ENCODE measurements around the gene SLC5A3.

The SLC5A3 gene

GRCh38 chr21:34073032-34073748 lies at the start of gene SLC5A3, which contains the start of gene MRPS6:
Gene SLC5A3 (plus strand): TSS chr21:34073578. CDS start chr21:34095199, 21,621 bp downstream.
Gene MRPS6 (plus strand): TSS chr21:34073578. CDS start chr21:34073701, 123 bp downstream.
- peak; percentile 71 for DNase-seq

DNA sequence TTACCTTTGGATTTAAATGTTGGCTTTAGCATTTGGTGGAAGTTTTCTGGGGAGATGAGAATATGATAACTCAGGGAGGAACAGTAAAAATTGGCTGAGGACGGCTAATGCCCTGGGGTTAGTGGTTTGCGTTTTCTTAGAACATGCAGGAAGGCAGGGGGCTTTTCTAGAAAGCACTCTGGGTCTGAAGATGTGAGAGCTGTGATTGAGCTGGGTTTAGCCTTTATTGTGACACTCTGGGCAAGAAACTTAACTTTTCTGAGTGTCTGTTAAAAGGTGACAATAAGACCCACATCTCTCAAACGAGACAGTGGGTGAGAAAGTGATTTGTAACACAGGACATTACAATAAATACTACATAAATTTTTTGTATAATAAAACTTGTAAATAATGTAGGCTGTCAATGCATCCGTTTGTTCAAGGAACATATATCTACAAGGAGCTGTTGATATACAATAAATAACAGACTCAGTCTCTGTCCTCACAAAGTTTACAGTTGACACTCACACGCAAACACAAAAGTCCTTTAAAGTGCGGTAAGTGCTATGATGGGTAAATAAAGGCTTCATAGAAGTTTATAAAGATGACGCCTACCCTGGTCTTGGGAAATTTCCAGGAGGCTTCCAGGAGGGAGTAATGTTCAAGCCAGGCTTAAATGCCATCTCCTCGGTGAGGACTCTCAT lies 49.5 kb upstream of the SLC5A3 start:
- no peak for DNase-seq

DNA sequence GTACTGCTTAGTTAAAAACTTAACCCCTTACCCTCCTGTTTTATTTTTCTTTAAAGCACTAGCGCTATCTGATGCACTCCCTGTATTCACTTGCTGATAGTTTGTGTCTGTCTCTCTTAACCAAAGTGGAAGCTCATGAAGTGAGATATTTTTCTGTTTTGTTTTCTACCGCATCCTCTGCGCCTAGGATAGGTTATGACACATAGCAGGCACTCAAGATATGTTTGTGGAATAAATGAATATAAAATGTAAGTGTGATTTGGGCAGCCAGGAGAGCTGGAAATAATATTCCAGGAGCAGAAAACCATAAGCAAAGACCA lies 49.0 kb upstream of the SLC5A3 start:
- no peak for DNase-seq

DNA sequence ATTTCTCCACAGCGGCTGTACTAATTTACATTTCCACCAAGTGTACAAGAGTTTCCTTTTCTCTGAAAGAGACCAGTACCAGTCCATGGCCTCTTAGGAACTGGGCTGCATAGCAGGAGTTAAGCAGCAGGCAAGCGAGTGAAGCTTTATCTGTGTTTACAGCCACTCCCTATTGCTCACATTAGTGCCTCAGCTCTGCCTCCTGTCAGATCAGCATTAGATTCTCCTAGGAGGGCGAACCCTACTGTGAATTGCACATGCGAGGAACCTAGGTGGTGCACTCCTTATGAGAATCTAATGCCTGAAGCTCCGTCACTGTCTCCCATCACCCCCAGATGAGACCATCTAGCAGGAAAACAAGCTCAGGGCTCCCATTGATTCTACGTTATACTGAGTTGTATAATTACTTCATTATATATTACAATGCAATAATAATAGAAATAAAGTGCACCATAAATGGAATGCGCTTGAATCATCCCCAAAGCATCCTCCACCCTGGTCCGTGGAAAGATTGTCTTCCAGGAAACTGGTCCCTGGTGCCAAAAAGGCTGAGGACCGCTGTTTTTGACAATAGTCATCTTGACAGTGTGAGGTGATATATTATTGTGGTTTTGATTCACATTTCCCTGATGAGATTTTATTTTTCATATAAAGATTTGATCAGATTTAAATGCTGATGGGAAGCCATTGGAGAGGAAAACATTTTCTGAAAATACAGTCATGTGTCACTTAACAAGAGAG lies 45.5 kb upstream of the SLC5A3 start:
- no peak for DNase-seq

- no peak for DNase-seq
These were observed 43.4 kb upstream of the SLC5A3 start for GRCh38 chr21:34029743-34030528.

DNA sequence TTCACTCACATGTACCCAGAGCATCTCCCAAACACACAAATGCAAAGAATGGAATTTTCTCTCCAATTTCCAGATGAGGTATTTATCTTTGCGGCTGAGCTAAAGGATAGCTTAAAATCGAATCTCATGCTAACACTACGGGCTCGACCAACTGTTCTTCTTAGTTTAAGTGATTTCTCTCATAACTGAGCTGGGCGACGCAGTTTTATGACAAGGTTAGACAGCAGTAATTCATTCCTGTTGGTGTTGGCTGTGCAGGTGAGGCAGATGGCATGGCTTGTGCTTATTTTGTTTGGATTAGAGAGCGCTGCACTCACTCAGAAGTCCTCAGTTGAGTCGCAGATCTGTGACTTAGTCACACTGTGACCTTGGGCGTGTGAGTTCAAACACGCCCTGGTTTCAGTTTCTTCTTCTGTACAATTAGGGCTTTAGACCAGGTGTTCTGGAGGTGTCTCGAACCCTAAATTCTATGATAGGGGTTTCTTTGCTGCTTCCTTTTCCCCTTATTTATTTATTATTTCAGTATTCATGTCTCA lies 41.5 kb upstream of the SLC5A3 start:
- DNase-seq: no peak

DNA sequence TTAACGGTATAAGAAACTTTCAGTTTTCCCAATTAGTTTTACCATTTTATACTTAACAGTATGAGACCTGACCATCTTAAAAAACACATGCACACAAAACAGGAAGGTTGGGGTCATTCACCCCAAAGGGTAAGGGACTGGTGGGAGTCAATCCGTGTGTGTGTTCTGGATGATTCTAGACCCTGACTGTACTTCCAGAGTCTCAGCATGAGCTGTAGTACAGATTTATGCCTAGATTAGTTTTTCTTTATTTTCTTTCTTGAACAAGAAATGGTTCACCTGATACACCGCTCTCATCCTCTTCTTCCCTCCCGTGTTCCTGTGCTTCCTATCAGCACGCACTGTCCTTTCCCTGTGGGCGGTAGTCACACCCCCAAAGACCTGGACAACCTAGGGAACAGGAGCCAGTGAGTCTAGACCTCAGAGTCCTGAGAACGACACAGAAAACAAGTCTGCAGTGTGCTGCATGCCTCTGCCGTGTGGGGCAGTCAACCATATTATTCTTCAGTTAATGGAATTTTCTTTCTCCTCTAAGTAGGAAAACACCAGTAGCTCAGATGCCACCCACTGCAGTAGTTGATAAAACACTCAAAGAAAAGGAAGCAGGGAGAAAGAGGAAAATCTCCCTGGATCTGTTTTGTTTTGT lies 38.9 kb upstream of the SLC5A3 start:
- no peak for DNase-seq

- DNase-seq: no peak
These were observed 37.6 kb upstream of the SLC5A3 start for GRCh38 chr21:34035619-34036354.

DNA sequence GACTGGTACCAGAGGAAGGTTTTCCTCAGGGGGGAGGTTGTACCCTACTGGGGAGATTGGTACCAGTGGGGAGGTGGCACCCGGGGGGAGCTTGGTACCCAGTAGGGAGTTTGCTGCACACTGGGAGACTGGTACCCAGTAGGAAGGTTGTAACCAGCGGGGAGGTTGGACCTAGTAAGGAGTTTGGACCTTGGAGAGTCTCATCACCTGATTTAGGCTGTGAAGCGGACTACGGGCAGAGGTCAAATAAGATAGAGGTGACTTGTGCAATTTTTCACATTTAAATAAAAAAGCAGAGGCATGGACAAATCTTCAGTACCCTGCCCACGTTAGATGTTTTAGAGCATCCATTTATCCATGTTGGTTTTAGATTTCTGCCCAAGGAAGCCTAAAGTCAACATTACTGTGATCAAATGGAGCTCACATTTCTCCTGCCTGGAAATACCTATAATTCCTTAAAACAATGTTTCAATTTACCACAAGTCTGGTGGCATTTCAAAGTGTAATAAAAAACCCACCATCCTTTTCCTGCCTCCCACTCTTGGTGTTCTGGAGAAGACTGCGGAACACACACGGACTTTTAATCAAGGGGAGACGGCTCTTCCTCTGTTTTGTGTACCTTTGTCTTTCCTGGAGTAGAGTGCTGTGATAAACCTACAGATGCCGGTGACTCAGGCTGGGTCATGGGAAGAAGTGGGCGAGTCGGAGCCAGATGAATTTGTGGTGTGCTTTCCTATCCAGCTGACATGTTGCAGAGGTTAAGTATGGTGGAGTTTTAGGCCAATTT lies 36.2 kb upstream of the SLC5A3 start:
- no peak for DNase-seq

GRCh38 chr21:34039678-34040382 lies 33.5 kb upstream of the SLC5A3 start:
- DNase-seq: no peak

DNA sequence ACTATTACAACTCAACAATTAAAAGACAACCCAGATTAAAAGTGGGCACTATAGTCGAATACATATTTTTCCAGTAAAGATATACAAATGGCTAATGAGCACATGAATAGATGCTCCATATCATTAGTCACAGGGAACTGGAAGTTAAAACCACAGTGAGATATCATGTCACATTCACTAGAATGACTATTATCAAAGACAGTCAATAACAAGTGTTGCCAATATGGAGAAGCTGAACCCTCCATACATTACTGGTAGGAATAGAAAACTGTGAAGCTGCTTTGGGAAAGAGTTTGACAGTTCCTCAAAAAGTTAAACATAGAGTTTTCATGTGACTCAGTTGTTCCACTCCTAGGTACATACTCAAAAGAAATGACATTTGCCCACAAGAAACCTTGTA lies 30.6 kb upstream of the SLC5A3 start:
- DNase-seq: no peak

DNA sequence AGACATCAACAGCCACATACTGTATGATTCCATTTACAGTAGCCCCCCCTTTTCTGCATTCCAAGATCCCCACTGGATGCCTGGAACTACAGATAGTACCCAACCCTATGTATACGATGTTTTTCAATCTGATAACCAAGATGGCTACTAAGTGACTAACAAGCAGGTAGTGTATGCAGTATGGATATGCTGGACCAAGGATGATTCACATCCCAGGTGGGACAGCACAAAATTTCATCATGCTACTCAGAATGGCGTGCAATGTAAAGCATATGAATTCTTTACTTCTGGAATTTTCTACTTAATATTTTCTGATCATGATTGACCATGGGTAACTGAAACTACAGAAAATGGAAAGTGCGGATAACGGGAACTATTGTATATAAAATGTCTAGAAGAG lies 30.0 kb upstream of the SLC5A3 start:
- no peak for DNase-seq

DNA sequence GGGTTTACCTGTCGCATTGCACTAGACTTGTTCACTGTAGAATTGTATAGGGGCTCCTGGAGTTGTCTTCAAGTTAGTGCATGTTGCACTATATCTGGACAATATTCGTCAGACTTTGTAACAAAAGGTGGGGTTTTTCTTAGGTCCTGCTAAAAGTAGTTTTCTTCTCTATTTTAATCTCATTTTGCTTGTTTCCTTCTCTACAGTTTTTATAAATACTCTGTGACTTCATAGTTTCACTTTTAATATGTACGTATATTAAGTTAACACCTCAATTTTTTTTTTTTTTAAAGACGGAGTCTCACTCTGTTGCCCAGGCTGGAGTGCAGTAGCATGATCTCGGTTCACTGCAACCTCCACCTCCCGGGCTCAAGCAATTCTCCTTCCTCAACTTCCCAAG lies 26.5 kb upstream of the SLC5A3 start:
- no peak for DNase-seq

GRCh38 chr21:34047835-34048234 lies 25.5 kb upstream of the SLC5A3 start:
- DNase-seq: no peak

DNA sequence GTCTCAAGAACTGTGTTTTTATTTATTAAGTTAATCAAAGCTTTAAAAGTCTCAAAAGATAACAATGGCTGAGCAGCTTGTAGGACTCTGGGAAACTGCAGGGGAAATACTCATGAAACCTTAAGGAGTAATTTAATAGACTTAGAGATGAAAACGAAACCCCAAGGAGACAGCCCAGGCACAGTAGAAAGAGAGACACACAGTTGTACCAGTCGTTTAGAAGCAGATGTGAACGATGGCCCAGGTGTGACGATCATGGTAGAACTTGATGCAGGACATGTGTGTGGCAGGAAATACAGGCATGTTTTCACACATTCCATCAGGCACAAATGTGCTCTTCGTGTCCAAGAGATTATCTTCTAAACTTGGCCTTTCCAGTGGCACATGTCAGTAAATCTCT lies 21.2 kb upstream of the SLC5A3 start:
- DNase-seq: no peak

- no peak for DNase-seq
These were observed 19.1 kb upstream of the SLC5A3 start for GRCh38 chr21:34054259-34054658.

GRCh38 chr21:34055615-34056014 lies 17.8 kb upstream of the SLC5A3 start:
- DNase-seq: no peak

DNA sequence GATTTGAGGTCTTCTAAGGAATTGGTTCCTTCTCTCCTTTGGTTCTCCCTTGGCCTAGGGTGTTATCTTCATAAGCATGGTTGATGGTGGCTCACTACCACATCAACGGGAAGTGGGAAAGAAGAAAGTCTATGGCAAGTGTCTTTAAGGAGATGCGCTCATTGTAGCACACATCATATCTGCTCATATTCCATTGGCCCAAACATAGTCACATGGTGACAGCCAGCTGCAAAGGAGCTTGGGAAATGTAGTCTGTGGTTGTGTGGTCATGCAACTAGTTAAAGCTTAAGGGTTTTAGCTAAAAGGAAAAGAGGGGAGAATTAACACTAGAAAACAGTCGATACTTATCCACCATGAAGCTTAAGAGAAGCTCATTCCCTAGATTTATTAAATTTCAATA lies 11.4 kb upstream of the SLC5A3 start:
- DNase-seq: no peak

DNA sequence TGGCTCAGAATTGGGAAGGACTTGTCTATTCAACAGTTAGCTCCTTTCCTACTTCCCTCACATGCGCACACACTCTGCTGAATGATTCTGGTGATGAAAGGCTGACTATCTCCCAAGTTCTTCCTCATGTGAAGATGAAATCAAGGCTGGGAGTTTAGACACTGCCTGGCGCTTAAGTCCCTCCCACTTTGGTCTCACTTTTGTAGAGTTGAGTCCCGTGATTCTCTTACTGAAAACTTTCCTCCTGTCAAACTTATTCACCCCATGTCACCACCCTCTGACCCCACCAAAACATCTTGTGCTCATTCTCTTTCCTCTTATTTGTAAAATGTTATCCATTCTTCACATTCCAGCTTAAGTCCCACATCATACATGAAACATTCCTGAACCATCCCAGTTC lies 8.4 kb upstream of the SLC5A3 start:
- DNase-seq: no peak

GRCh38 chr21:34071683-34072082 lies 1.7 kb upstream of the SLC5A3 start:
- DNase-seq: no peak

All from GDM1 (cell line).